A549 (cell line): ENCODE measurements around the gene P4HA1. TPM values are rescaled to one million over a fixed set of nuclear protein-coding genes. Genes with fewer than 3 reads are reported as not detected.
A peak's percentile ranks its signal among the peaks of the same experiment; 100 is the strongest.

ENCODE experiments used
- ATAC-seq, 2 experiments: fragments of 200-7000 bp in 1 of 2; fragments of >200 bp in 1 of 2; cut with Nextera tagmentation in 1 of 2; cut with Tn5 transposase in 1 of 2; 3 replicates each; pipeline versions ENCODE4 v1.8.0 to v1.9.1; 2018 to 2020; ENCODE audit warnings: mild to moderate bottlenecking in 1 of 2, moderate library complexity in 1 of 2
- CTCF ChIA-PET: fragments of 300-600 bp; sonication (Branson Sonifier 250); formaldehyde crosslinking; extraction: SDS; loops from one replicate; lab custom pipeline; 2021; ENCODE audit warnings: antibody characterized with exemption, inconsistent platforms; lab: Yijun Ruan, JAX
- POLR2A ChIA-PET: fragments of 350-600 bp; formaldehyde crosslinking; extraction: SDS; loops from one replicate; lab custom pipeline; 2021; ENCODE audit warnings: antibody characterized with exemption, inconsistent platforms; lab: Yijun Ruan, JAX
- DNase-seq, 2 experiments: peaks; one replicate each; pipeline versions ENCODE4 v3.0.0 to v3.0.0-alpha.2; 2011 to 2016; ENCODE audit warnings: low read depth in 1 of 2, low spot score in 1 of 2
- FAIRE-seq: peaks from 2 replicates; lab custom pipeline; 2011; peaks lifted over from hg19 to GRCh38; lab: Jason Lieb, UNC
- H3K27ac ChIP-seq, 2 experiments: fragments of >200 bp; sonication (Bioruptor Twin); formaldehyde crosslinking; 3 replicates each; pipeline ENCODE4 v1.5.1; 2016 to 2017
- H3K4me1 ChIP-seq: fragments of >200 bp; sonication (Bioruptor Twin); formaldehyde crosslinking; 3 replicates; pipeline ENCODE4 v1.6.1; 2016
- H3K4me2 ChIP-seq: fragments of >200 bp; sonication (Bioruptor Twin); formaldehyde crosslinking; 3 replicates; pipeline ENCODE4 v1.6.1; 2016
- H3K4me3 ChIP-seq: fragments of >200 bp; sonication (Bioruptor Twin); formaldehyde crosslinking; 3 replicates; pipeline ENCODE4 v1.5.1; 2016
- H3K9me3 ChIP-seq: fragments of >200 bp; sonication (Bioruptor Twin); formaldehyde crosslinking; 3 replicates; pipeline ENCODE4 v1.6.1; 2016
- BHLHE40 ChIP-seq: IDR thresholded peaks from 2 replicates; pipeline ENCODE4 v1.6.1; 2012; ENCODE audit warnings: low read depth, low read length, inconsistent platforms
- CHD2 ChIP-seq: fragments of 150-350 bp; IDR thresholded peaks from 2 replicates; pipeline ENCODE4 v1.6.1; 2014; ENCODE audit warnings: low read length; ENCODE audit not compliant: partially characterized antibody
- CHD4 ChIP-seq: fragments of 200-600 bp; sonication (generic); IDR thresholded peaks from 2 replicates; pipeline ENCODE4 v1.6.1; 2016; ENCODE audit warnings: antibody characterized with exemption, mild to moderate bottlenecking, borderline replicate concordance
- FOSL2 ChIP-seq, 2 experiments: fragments of 450-650 bp in 1 of 2; fragments of >200 bp in 1 of 2; sonication (Bioruptor Twin) in 1 of 2; formaldehyde crosslinking; IDR thresholded peaks; 2 replicates each; pipeline versions ENCODE4 v1.5.0 to v1.6.1; 2016 to 2020; ENCODE audit warnings: mild to moderate bottlenecking in 1 of 2, moderate library complexity in 1 of 2
- FOXS1 ChIP-seq: fragments of 250-450 bp; sonication (Bioruptor Pico); IDR thresholded peaks from 2 replicates; pipeline ENCODE4 v1.5.0; 2020; ENCODE audit warnings: mild to moderate bottlenecking, moderate library complexity
- HES2 ChIP-seq: fragments of >200 bp; sonication (Bioruptor Twin); formaldehyde crosslinking; IDR thresholded peaks from 2 replicates; pipeline ENCODE4 v1.6.1; 2016
- HMGXB4 ChIP-seq: fragments of 250-450 bp; sonication (Bioruptor Pico); IDR thresholded peaks from 2 replicates; pipeline ENCODE4 v1.5.0; 2021; ENCODE audit warnings: mild to moderate bottlenecking, moderate library complexity, borderline replicate concordance
- KDM1A ChIP-seq: fragments of 200-600 bp; sonication (generic); IDR thresholded peaks from 2 replicates; pipeline ENCODE4 v1.6.1; 2016; ENCODE audit warnings: low read depth, mild to moderate bottlenecking
- MAFK ChIP-seq: fragments of 450-650 bp; IDR thresholded peaks from 2 replicates; pipeline ENCODE4 v1.6.1; 2014; ENCODE audit not compliant: partially characterized antibody
- NFE2L2 ChIP-seq: fragments of 150-350 bp; conservative IDR thresholded peaks from 2 replicates; pipeline ENCODE4 v1.6.1; 2014; ENCODE audit warnings: low read length
- NPAS2 ChIP-seq: fragments of 250-450 bp; sonication (Bioruptor Pico); IDR thresholded peaks from 2 replicates; pipeline ENCODE4 v1.8.0; 2022; ENCODE audit warnings: mild to moderate bottlenecking, moderate library complexity, borderline replicate concordance
- RARB ChIP-seq: fragments of 250-450 bp; sonication (Bioruptor Pico); IDR thresholded peaks from 2 replicates; pipeline ENCODE4 v1.8.0; 2021; ENCODE audit warnings: mild to moderate bottlenecking, moderate library complexity
- REST ChIP-seq: fragments of 200-600 bp; sonication (generic); IDR thresholded peaks from 2 replicates; pipeline ENCODE4 v1.6.1; 2016; ENCODE audit warnings: antibody characterized with exemption, mild to moderate bottlenecking, moderate library complexity
- SMC3 ChIP-seq: fragments of >200 bp; sonication (Bioruptor Twin); formaldehyde crosslinking; IDR thresholded peaks from 3 replicates; pipeline ENCODE4 v1.6.1; 2018; ENCODE audit warnings: inconsistent platforms
- USF2 ChIP-seq: fragments of 450-650 bp; IDR thresholded peaks from 2 replicates; pipeline ENCODE4 v1.6.1; 2014; ENCODE audit warnings: antibody characterized with exemption
- WGBS: methylation state at CpG from one replicate; pipeline ENCODE4 v1.1.6; 2017; ENCODE audit errors: missing lambda C conversion rate; 5-methylcytosine and 5-hydroxymethylcytosine counted together
- polyA plus RNA-seq, 4 experiments: library from polyadenylated mRNA; depleted of rRNA in 3 of 4; stranded (reverse); fragments of >200 nt; fragmentation: RNase III in 1 of 4; extraction: RNeasy Plus Mini Kit Qiagen cat#74134 plus additional on column Dnase treatment in 1 of 4; gene quantifications; 2 replicates in 3 of 4; 3 replicates in 1 of 4; pipeline ENCODE4 v1.2.3, GENCODE V29; 2011 to 2017
- TF ChIP-seq, protein P1 (sequence below): fragments of 150-350 bp; IDR thresholded peaks from 2 replicates; pipeline ENCODE4 v1.6.1; 2014; ENCODE audit warnings: low read depth, mild to moderate bottlenecking, low read length

P4HA1 gene
- polyA plus RNA-seq, 2 of the 4 experiments (the other 2 are of a cell fraction): 23.7 to 49.0 TPM

DNA sequence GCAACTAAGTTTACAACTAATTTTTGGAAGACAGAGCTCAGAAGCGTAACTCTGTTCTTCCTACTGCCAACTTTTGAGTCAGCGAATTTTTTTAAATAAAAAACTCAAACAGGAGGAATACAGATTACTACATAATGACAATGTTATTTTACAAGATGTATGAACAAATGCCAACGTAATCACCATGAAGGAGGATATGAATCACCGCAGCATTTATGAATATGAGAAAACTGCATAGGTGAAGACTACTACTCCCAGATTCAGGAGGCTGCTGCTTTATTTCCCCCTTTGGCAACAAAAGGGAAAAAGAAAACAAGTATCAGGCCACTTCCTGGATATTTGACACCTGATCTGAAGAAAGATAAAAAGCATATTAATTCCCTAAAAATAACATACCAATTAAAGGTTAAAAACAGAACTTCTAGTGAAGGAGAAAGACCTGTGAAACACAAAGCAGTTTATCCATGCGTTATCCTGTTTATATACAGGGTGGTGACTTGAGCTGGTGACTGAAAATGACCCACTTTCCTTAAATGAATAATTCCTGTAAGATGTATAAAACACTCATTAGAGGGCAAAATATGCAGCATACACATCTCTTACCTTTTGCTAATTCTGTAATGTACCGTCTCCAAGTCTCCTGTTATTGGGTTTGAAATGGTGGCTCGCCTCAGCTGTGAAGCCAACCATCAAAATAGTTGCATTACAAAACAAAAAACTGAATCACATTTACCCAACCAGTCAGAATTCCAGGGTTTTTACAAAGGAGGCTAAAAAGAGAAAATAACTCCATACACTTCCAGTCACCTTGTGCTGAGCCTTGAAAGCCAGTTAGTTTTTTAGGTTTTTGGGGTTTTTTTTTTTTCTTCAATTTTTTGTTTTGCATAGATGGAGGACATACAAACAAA lies 52.0 kb downstream of the P4HA1 start:
- peaks cover 29% of the 10 kb centered on the region for H3K4me1 ChIP-seq
- POLR2A ChIA-PET: no interaction called here
- ATAC-seq: peak; percentile 50 to 64; a peak in 4 of 6 replicates
- CTCF ChIA-PET: interaction anchor here (0.6 to 1.0 kb wide), 3 partner anchors 15 to 23 kb away, joined by 3 to 4 read pairs (median 3); no protein-coding TSS in a partner anchor
- H3K9me3 ChIP-seq: no peaks in the 10 kb centered on the region
- no peak for TF ChIP-seq RARB (CRISPR knock-in tag)
- TF ChIP-seq MAFK: peak; percentile 84
- no peak for TF ChIP-seq FOSL2 (IDR thresholded peaks at IDR 0.05)
- TF ChIP-seq FOSL2 (CRISPR knock-in tag; IDR thresholded peaks at IDR 0.05): peak; percentile 35
- DNase-seq: peak in 1 of 2 experiments; percentile 64
- 62% methylated on average over 7 of the region's 7 CpGs for WGBS
- no peak for FAIRE-seq
- H3K4me2 ChIP-seq: peak overlapping the region; percentile 39
- no peak overlapping the region for H3K4me3 ChIP-seq
- H3K27ac ChIP-seq: peak overlapping the region; percentile 2 to 9; a peak in 2 of 6 replicates

DNA sequence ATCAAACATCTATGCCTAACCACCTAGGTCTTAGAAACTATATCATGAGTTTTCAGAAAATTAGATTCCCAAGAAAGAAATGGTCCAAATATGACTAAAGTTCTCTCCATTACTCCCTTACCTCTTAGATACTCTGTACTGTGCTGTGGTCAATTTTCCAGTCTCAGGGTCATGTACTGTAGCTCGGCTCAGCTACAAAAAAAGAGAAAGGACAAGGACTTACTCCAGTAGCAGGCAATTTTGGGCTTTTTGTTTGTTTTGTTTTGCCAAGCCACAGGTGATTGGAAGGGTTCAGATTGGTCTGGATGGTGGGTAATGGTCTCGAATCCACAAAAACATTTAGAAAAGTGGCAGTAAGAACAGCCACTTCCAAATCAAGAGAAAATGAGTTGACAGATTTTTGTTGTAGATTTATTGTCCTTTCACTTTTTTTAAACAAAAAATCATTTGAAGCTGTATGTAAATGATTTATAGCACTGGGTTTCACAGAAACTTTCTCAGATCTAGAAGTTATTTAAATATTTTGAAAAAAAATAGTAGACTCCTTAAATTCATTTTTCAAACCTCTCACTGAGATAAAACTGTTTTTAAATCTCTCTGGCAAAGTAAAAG lies 52.8 kb downstream of the P4HA1 start:
- POLR2A ChIA-PET: no interaction called here
- FAIRE-seq: no peak

More for the DNA sequence above, 52.8 kb downstream of the P4HA1 start:
- 86% methylated on average over 2 of the region's 2 CpGs for WGBS
- ATAC-seq (no peak), DNase-seq (no peak)
- TF ChIP-seq HES2 (no peak), FOSL2 (IDR thresholded peaks at IDR 0.05) (no peak), FOSL2 (CRISPR knock-in tag; IDR thresholded peaks at IDR 0.05) (no peak), HMGXB4 (no peak), NPAS2 (CRISPR knock-in tag) (no peak), CHD4 (no peak), BHLHE40 (no peak), NFE2L2 (no peak), SMC3 (no peak), CHD2 (no peak), USF2 (no peak), FOXS1 (CRISPR knock-in tag) (no peak), KDM1A (no peak), REST (no peak)
- TF ChIP-seq, protein P1, sequence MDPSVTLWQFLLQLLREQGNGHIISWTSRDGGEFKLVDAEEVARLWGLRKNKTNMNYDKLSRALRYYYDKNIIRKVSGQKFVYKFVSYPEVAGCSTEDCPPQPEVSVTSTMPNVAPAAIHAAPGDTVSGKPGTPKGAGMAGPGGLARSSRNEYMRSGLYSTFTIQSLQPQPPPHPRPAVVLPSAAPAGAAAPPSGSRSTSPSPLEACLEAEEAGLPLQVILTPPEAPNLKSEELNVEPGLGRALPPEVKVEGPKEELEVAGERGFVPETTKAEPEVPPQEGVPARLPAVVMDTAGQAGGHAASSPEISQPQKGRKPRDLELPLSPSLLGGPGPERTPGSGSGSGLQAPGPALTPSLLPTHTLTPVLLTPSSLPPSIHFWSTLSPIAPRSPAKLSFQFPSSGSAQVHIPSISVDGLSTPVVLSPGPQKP: no peak
- Histone ChIP-seq H3K4me1 (peaks cover 30% of the 10 kb centered on the region), H3K27ac (peak overlapping the region; percentile 2 to 29; a peak in 3 of 6 replicates), H3K4me3 (no peak overlapping the region), H3K9me3 (no peaks in the 10 kb centered on the region), H3K4me2 (peak overlapping the region; percentile 39)
- CTCF ChIA-PET: interaction anchor here (0.6 to 1.0 kb wide), 3 partner anchors 16 to 24 kb away, joined by 3 to 4 read pairs (median 3); no protein-coding TSS in a partner anchor
